ENCODE results near the gene TUBB6.

The TUBB6 gene

DNA sequence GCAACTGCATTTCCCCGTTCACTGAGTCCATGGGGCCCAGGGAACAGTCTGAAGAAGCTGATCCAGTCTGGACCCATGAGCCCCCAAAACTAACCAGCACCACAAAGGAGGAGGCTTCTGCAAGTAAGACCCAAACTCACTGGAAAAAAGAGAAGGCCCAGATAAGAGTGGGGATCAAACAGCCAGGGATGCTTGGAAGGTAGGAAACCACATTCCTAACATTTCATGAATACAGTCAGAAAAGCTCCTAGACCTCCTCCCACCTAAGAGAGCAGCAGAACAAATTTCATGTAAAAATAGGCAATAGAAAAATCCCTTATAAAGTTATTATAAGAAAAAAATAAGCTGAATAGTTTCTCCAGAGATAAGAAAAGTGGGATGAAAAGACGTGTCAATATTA lies 30.3 kb downstream of the TUBB6 start:
- DNase-seq (ENCODE audit: low spot score), result no peak

- DNase-seq (ENCODE audit: low spot score), result no peak
These were observed 33.1 kb downstream of the TUBB6 start for GRCh38 chr18:12340945-12341660.

- no peak for DNase-seq (ENCODE audit: low spot score)
These were observed 34.6 kb downstream of the TUBB6 start for GRCh38 chr18:12342661-12343060.

- DNase-seq (ENCODE audit: low spot score), result no peak
These were observed 37.6 kb downstream of the TUBB6 start for GRCh38 chr18:12345491-12346239.

GRCh38 chr18:12346240-12346565 lies 38.2 kb downstream of the TUBB6 start:
- no peak for DNase-seq (ENCODE audit: low spot score)

DNA sequence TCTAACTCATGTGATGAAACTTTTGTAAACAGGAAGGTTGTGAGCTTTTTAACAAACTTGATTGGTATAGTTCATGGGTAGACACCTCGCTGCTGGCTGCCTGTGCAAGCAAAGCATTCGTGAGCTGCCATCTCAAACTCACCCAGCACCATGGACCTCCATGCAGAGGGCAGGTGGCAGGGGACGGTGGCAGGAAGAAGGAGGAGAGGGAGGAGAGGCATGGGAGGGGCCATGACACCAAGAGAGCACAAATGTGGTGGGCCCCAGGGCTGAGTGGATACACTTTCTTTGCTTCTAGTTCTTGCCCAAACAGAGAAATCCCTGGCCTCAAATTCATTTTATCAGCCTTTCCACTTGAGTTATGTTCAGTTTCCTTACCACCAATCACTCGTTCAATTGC lies 39.9 kb downstream of the TUBB6 start:
- DNase-seq (ENCODE audit: low spot score), result no peak

DNA sequence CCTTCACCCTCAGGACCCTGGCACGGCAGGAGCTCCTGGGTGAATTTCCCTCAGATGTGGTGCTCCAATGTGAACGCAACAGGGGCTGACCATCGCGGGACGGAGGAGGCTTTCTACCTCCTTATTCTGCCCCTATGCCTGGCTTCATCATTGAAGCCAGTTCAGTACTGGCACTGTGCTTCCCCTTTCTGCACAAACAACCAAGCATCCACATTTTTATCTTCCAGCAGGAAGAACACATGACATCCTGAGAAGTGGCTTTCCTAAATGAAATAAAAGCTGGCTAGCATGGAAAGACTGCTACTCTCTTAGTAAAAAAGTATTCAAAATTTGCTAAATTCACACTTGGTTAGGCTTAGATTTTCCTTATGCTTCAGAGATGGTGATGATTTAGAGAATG lies 44.1 kb downstream of the TUBB6 start:
- no peak for DNase-seq (ENCODE audit: low spot score)

GRCh38 chr18:12359515-12359927 lies 51.5 kb downstream of the TUBB6 start:
- DNase-seq (ENCODE audit: low spot score), result no peak

DNA sequence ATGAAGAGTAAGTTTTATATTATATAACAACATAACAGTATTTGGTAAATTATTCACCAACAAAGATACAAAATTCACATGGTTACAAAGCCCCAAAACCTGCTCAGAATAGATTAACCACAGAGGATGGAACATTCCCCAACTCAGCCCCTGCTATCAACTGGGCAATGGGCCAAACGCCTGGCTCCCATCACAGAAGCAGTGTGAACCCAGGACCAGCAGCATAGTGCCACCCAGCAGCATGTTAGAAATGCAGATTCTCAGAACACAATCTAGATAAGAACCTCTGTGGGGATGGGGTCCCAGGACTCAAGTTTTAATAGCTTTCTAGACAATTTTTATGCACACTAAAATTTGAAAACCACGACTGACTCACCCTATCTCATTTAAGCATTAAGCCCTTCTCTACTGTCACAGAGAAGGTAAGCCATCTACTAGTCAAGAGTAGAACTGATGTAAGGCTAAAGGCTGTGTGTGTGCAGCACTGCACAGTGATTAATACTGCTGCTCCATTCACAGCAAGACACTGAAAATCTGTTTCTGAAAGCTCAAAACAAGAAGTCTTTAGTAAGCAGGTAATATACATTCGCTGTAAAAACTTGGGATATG lies 53.8 kb downstream of the TUBB6 start:
- DNase-seq (ENCODE audit: low spot score), result no peak

- no peak for DNase-seq (ENCODE audit: low spot score)
These were observed 54.6 kb downstream of the TUBB6 start for GRCh38 chr18:12362473-12363174.

DNA sequence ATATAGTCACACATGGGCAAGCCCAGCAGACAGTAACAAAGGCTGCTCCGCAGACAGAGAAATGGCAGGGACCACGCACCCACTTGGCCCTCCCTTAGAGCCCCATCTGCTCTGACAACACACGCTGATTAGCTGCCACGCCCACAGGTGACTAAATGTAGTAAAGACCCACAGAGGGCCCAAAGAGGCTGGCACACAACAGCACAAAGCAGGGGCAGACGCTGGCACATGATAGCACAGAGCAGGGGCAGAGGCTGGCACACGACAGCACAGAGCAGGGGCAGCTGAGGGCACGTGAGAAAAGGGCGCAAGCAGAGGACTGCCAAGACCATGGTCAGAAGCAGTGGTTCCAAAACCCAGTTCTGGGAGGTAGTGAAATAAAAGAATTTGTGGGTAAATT lies 58.3 kb downstream of the TUBB6 start:
- no peak for DNase-seq (ENCODE audit: low spot score)

DNA sequence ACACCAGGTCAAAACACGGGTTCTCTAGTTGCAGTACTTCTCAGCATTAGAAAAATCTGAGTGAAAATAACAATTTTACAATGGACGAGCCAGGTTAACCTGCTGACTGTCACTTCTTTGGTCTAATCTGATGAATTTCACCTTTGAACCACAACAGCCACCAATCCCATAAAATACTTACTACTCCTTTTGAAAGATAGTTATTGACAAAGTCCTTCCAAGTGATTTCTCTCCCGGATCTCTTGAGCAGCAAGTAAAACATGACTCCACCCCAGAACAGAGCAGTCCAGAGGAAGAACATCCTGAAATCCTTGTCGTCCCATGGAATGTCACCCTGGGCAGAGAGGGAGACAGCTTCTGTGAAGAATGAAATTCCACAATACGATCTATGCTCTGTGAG lies 58.7 kb downstream of the TUBB6 start:
- no peak for DNase-seq (ENCODE audit: low spot score)

DNA sequence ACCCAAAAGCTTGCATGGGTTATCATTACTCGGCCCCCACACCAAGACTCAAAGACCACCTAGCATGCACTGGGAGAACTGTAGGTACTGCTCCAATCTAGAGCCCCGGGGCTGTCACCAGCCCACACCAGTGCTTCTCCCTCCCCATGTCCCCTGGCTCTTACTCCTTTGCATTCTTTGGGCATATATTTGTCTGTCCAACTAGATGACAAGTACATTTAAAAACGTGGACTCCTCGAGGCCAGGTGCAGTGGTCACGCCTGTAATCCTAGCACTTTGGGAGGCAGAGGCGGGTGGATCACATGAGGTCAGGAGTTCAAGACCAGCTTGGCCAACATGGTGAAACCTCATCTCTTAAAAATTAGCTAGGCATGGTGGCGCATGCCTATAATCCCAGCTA lies 61.2 kb downstream of the TUBB6 start:
- DNase-seq (ENCODE audit: low spot score), result no peak

GRCh38 chr18:12371590-12371989 lies 63.5 kb downstream of the TUBB6 start:
- DNase-seq (ENCODE audit: low spot score), result peak; percentile 4

DNA sequence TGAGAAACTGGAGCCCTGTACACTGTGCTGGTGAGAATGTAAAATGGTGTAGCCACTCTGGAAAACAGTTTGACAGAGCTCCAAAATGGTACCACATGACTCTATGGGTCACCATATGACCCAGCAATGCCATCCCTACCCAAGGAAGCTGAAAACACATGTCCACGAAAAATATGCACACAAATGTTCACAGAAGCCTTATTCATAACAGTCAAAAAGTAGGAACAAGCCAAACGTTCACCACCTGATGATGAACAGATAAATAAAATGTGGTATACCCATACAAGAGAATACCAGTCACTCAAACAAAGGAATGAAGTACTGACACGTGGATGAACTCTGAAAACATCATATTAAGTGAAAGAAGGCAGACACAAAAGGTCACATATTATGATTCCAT lies 64.4 kb downstream of the TUBB6 start:
- no peak for DNase-seq (ENCODE audit: low spot score)

DNA sequence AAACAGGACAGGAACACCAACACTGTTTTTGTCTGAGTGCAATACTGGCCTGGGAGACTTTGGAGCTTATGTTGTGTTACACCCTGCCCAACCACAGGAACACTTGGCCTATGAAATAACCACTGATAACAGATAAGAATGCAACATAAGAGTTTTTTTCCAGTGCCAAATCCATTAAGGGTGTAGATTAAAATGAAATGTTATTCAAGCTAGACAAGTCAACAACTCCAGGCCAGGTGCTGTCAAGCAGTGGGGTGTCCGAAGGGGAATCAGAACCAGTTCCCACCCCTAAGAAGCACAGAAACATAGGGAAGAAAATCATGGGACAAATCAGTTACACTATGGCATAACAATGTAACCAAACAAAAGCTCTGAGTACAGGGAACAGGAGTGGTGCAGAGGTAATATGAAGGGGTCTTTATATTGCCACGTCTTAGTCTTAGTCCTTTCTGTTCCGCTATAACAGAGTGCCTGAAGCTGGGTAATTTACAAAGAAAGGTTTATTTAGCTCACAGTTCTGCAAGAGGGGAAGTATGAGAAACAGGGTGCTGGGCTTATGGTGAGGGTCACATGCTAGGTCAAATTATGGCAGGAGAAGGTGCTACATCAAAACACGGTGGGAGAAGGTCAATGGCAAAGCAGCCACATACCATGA lies 65.2 kb downstream of the TUBB6 start:
- no peak for DNase-seq (ENCODE audit: low spot score)

DNA sequence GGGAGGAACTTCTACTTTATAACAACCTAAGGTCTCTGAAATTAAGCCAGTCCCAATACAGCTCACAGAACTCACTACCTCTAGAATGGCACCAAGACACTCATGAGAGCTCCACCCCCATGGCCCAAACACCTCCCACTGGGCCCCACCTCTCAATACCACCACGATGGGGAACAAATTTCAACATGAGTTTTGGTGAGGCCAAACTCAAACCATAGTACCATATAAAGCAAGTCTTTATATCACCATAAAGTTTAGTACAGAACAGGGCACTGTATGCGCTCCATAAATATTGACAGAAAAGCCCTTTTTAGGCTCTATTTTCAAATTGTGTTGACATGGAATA lies 65.7 kb downstream of the TUBB6 start:
- DNase-seq (ENCODE audit: low spot score), result no peak

- DNase-seq (ENCODE audit: low spot score), result no peak
These were observed 66.4 kb downstream of the TUBB6 start for GRCh38 chr18:12374401-12374800.
